ENCODE measurements around the gene DOCK11.

- TF ChIP-seq CTCF (IDR thresholded peaks at IDR 0.05) (no peak), EZH2 (IDR thresholded peaks at IDR 0.05; ENCODE audit: borderline replicate concordance, insufficient read depth, low read depth, low read length, poor library complexity, severe bottlenecking) (no peak)
Observed at GRCh38 chrX:118726887-118727685, 231.5 kb downstream of the DOCK11 start, which contains the start of gene IL13RA1.
